ENCODE measurements around the gene TMEM205. TPM values are rescaled to one million over a fixed set of nuclear protein-coding genes. Genes with fewer than 3 reads are reported as not detected.
"Not testable (repeated sequence)": the region's sequence is repeated elsewhere in the genome, so short reads cannot be mapped to it uniquely, and the experiment has no call there.

TMEM205 gene
- total RNA-seq, 1 donor from 2014 or later, result 57.2 TPM

GRCh38 chr19:11361037-11361770 lies 15.1 kb upstream of the TMEM205 start:
- Mint-ChIP-seq H3K9me3 (no peaks in the 10 kb centered on the region), H3K36me3 (peaks cover 15% of the 10 kb centered on the region), H3K27ac (no peak overlapping the region), H3K4me1 (peaks cover 3% of the 10 kb centered on the region), H3K4me3 (peak overlapping the region; percentile 39), H3K27me3 (ENCODE audit: low read depth) (peaks cover 56% of the 10 kb centered on the region)
- TF ChIP-seq CTCF (IDR thresholded peaks at IDR 0.05; ENCODE audit: unreplicated experiment), result no peak
- DNase-seq (ENCODE audit: low spot score in 2 of 2, unreplicated experiment in 2 of 2), result peak in 1 of 2 experiments; percentile 50

- Mint-ChIP-seq H3K27me3 (ENCODE audit: low read depth) (peaks cover 63% of the 10 kb centered on the region), H3K4me1 (peaks cover 9% of the 10 kb centered on the region)
Measured at GRCh38 chr19:11359421-11359820, 13.4 kb upstream of the TMEM205 start.

GRCh38 chr19:11356676-11357550 lies 10.8 kb upstream of the TMEM205 start:
- peaks cover 8% of the 10 kb centered on the region for H3K36me3 Mint-ChIP-seq
- no peak for TF ChIP-seq CTCF (IDR thresholded peaks at IDR 0.05; ENCODE audit: unreplicated experiment)
- H3K9me3 Mint-ChIP-seq, result no peaks in the 10 kb centered on the region
- DNase-seq (ENCODE audit: low spot score in 2 of 2, unreplicated experiment in 2 of 2), result no peak
- H3K4me3 Mint-ChIP-seq, result no peak overlapping the region
- peaks cover 9% of the 10 kb centered on the region for H3K4me1 Mint-ChIP-seq
- H3K27ac Mint-ChIP-seq, result no peak overlapping the region
- H3K27me3 Mint-ChIP-seq (ENCODE audit: low read depth), result peaks cover 55% of the 10 kb centered on the region

More at GRCh38 chr19:11359421-11359820, 13.4 kb upstream of the TMEM205 start:
- Mint-ChIP-seq H3K9me3 (no peaks in the 10 kb centered on the region), H3K36me3 (peaks cover 8% of the 10 kb centered on the region), H3K4me3 (no peak overlapping the region), H3K27ac (no peak overlapping the region)
- TF ChIP-seq CTCF (IDR thresholded peaks at IDR 0.05; ENCODE audit: unreplicated experiment), result no peak
- DNase-seq (ENCODE audit: low spot score in 2 of 2, unreplicated experiment in 2 of 2), result no peak

GRCh38 chr19:11356074-11356397 lies 10.0 kb upstream of the TMEM205 start:
- TF ChIP-seq CTCF (IDR thresholded peaks at IDR 0.05; ENCODE audit: unreplicated experiment), result no peak
- Mint-ChIP-seq H3K36me3 (peaks cover 8% of the 10 kb centered on the region), H3K9me3 (no peaks in the 10 kb centered on the region), H3K4me1 (peaks cover 9% of the 10 kb centered on the region), H3K27me3 (ENCODE audit: low read depth) (peaks cover 48% of the 10 kb centered on the region), H3K27ac (peak overlapping the region; percentile 32), H3K4me3 (peak overlapping the region; percentile 70)
- DNase-seq (ENCODE audit: low spot score in 2 of 2, unreplicated experiment in 2 of 2), result no peak

GRCh38 chr19:11355160-11356073 lies 9.3 kb upstream of the TMEM205 start, which contains the start of gene PLPPR2:
Gene PLPPR2 (plus strand): TSS chr19:11355432. CDS start chr19:11357674, 2,242 bp downstream.
- Mint-ChIP-seq H3K27ac (peak within 1 kb of the TSS; percentile 32), H3K4me3 (peak within 1 kb of the TSS; percentile 70), H3K4me1 (peaks cover 9% of the 10 kb centered on the region), H3K36me3 (peaks cover 8% of the 10 kb centered on the region), H3K27me3 (ENCODE audit: low read depth) (peaks cover 43% of the 10 kb centered on the region), H3K9me3 (no peaks in the 10 kb centered on the region)
- peak; percentile 83 to 89 for DNase-seq (ENCODE audit: low spot score in 2 of 2, unreplicated experiment in 2 of 2)
- TF ChIP-seq CTCF (IDR thresholded peaks at IDR 0.05; ENCODE audit: unreplicated experiment), result no peak

- H3K36me3 Mint-ChIP-seq; DNase-seq (ENCODE audit: low spot score in 2 of 2, unreplicated experiment in 2 of 2); H3K27ac Mint-ChIP-seq; H3K4me1 Mint-ChIP-seq; H3K9me3 Mint-ChIP-seq: not testable (repeated sequence)
- H3K27me3 Mint-ChIP-seq (ENCODE audit: low read depth), result peaks cover 30% of the 10 kb centered on the region
- H3K4me3 Mint-ChIP-seq, result peak overlapping the region; percentile 38
Measured at GRCh38 chr19:11354102-11354501, 8.0 kb upstream of the TMEM205 start.

All from mesothelial cell of epicardium (in vitro differentiated cells).